Measurements from ENCODE around the gene PLPP7.

Gene PLPP7

GRCh38 chr9:131303381-131304321 is 14.1 kb downstream of the PLPP7 start:
- DNase-seq (ENCODE audit: low read depth in 2 of 2), result no peak

- no peak for DNase-seq (ENCODE audit: low read depth in 2 of 2)
Observed at GRCh38 chr9:131304676-131305355, 15.3 kb downstream of the PLPP7 start.

GRCh38 chr9:131306397-131307004 is 17.0 kb downstream of the PLPP7 start:
- DNase-seq (ENCODE audit: low read depth in 2 of 2), result no peak

GRCh38 chr9:131307974-131308373 is 18.5 kb downstream of the PLPP7 start:
- no peak for DNase-seq (ENCODE audit: low read depth in 2 of 2)

- DNase-seq (ENCODE audit: low read depth in 2 of 2), result no peak
Observed at GRCh38 chr9:131308452-131308851, 18.9 kb downstream of the PLPP7 start.

- no peak for DNase-seq (ENCODE audit: low read depth in 2 of 2)
Observed at GRCh38 chr9:131308906-131309529, 19.5 kb downstream of the PLPP7 start.

GRCh38 chr9:131309530-131310276 is 20.2 kb downstream of the PLPP7 start:
- no peak for DNase-seq (ENCODE audit: low read depth in 2 of 2)

GRCh38 chr9:131310833-131311554 is 21.5 kb downstream of the PLPP7 start:
- peak; percentile 58 for DNase-seq (ENCODE audit: low read depth in 2 of 2)

- no peak for DNase-seq (ENCODE audit: low read depth in 2 of 2)
Observed at GRCh38 chr9:131312246-131312645, 22.7 kb downstream of the PLPP7 start.

GRCh38 chr9:131312822-131313770 is 23.6 kb downstream of the PLPP7 start:
- no peak for DNase-seq (ENCODE audit: low read depth in 2 of 2)

GRCh38 chr9:131318231-131319085 is 28.9 kb downstream of the PLPP7 start:
- DNase-seq (ENCODE audit: low read depth in 2 of 2), result no peak

GRCh38 chr9:131319486-131319885 is 30.0 kb downstream of the PLPP7 start:
- no peak for DNase-seq (ENCODE audit: low read depth in 2 of 2)

- DNase-seq (ENCODE audit: low read depth in 2 of 2), result no peak
Observed at GRCh38 chr9:131320031-131320685, 30.6 kb downstream of the PLPP7 start.

GRCh38 chr9:131323629-131324028 is 34.1 kb downstream of the PLPP7 start:
- DNase-seq (ENCODE audit: low read depth in 2 of 2), result no peak

GRCh38 chr9:131324736-131325679 is 35.5 kb downstream of the PLPP7 start:
- no peak for DNase-seq (ENCODE audit: low read depth in 2 of 2)

GRCh38 chr9:131329241-131329641 is 39.7 kb downstream of the PLPP7 start:
- DNase-seq (ENCODE audit: low read depth in 2 of 2), result no peak

Measured in stimulated activated CD4-positive, alpha-beta T cell treated with anti-CD3 and anti-CD28 coated beads, Interleukin-15, amount 100 ng/mL, for 48 hours (primary cell).